Measurements from ENCODE around the gene ERC1.

GRCh38 chr12:1314523-1314922 lies 323.5 kb downstream of the ERC1 start:
- TF ChIP-seq POLR2A (IDR thresholded peaks at IDR 0.05) = no peak
- no peak for TF ChIP-seq CTCF (IDR thresholded peaks at IDR 0.05)
- no peak for TF ChIP-seq EP300 (IDR thresholded peaks at IDR 0.05)
- TF ChIP-seq POLR2AphosphoS5 (IDR thresholded peaks at IDR 0.05) = no peak

Data from suprapubic skin (tissue), 4 donors.